ENCODE results near the gene FEM1B.
A peak's percentile ranks its signal among the peaks of the same experiment; 100 is the strongest.

The FEM1B gene

GRCh38 chr15:68290715-68291114 is 13.2 kb downstream of the FEM1B start:
- TF ChIP-seq CTCF (conservative IDR thresholded peaks at IDR 0.05; ENCODE audit: control insufficient read depth, insufficient read depth, low read depth, low read length): no peak
- H3K4me3 ChIP-seq (ENCODE audit: control insufficient read depth, low read depth, low read length): no peak overlapping the region
- no peak for DNase-seq (ENCODE audit: low read depth)

- no peak for DNase-seq (ENCODE audit: low read depth)
- H3K4me3 ChIP-seq (ENCODE audit: control insufficient read depth, low read depth, low read length): no peak overlapping the region
- no peak for TF ChIP-seq CTCF (conservative IDR thresholded peaks at IDR 0.05; ENCODE audit: control insufficient read depth, insufficient read depth, low read depth, low read length)
Observed at GRCh38 chr15:68292157-68292781, 14.7 kb downstream of the FEM1B start.

- TF ChIP-seq CTCF (conservative IDR thresholded peaks at IDR 0.05; ENCODE audit: control insufficient read depth, insufficient read depth, low read depth, low read length): no peak
- H3K4me3 ChIP-seq (ENCODE audit: control insufficient read depth, low read depth, low read length): no peak overlapping the region
- DNase-seq (ENCODE audit: low read depth): no peak
Observed at GRCh38 chr15:68292967-68293366, 15.4 kb downstream of the FEM1B start.

- DNase-seq (ENCODE audit: low read depth): peak; percentile 41
- no peak for TF ChIP-seq CTCF (conservative IDR thresholded peaks at IDR 0.05; ENCODE audit: control insufficient read depth, insufficient read depth, low read depth, low read length)
- no peak overlapping the region for H3K4me3 ChIP-seq (ENCODE audit: control insufficient read depth, low read depth, low read length)
Observed at GRCh38 chr15:68295014-68295805, 17.7 kb downstream of the FEM1B start.

GRCh38 chr15:68298336-68298735 is 20.8 kb downstream of the FEM1B start:
- no peak overlapping the region for H3K4me3 ChIP-seq (ENCODE audit: control insufficient read depth, low read depth, low read length)

GRCh38 chr15:68298882-68299381 is 21.4 kb downstream of the FEM1B start:
- H3K4me3 ChIP-seq (ENCODE audit: control insufficient read depth, low read depth, low read length): no peak overlapping the region
- TF ChIP-seq CTCF (conservative IDR thresholded peaks at IDR 0.05; ENCODE audit: control insufficient read depth, insufficient read depth, low read depth, low read length): no peak
- peak; percentile 52 for DNase-seq (ENCODE audit: low read depth)

More at GRCh38 chr15:68298336-68298735, 20.8 kb downstream of the FEM1B start:
- no peak for TF ChIP-seq CTCF (conservative IDR thresholded peaks at IDR 0.05; ENCODE audit: control insufficient read depth, insufficient read depth, low read depth, low read length)
- no peak for DNase-seq (ENCODE audit: low read depth)

Data from fibroblast of mammary gland (primary cell).